Endothelial cell of hepatic sinusoid (primary cell): ENCODE data around the gene TSPAN9.

Source experiments
- in situ Hi-C: cut with HindIII; loops from 2 replicates; pipeline ENCODE4 v1.10.0; 2017; ENCODE audit warnings: low sequenced_read_pairs

Gene TSPAN9

DNA sequence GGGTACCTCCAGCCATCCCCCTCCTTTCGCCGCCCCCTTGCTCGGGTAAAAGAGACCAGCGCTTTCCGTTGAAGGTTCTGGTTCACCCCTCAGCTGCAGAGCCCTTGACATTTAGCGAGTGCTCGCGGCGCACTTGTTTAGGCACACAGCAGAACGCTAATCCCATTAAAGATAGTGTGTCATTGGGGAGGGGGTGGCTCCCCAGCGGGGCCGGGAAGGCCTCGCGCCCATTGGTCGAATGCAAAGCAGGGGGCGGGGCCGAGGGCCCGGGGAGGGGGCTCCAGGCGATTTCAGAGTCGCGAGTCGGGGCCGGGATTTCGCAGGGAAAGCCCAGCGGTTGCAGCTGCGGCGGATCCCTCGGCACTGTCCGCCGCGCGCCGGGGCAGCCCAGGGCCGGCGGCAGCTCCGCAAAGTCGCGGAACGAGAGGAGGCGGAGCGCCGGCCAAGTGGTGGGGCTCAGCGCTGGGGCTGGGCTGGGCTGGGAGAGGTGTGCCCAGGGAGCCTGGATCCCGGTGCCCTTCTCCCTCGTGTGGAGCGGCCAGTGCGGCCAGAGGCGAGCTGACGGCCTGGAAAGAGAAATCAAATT lies 122.9 kb downstream of the TSPAN9 start:
- in situ Hi-C loops: no loop called here

DNA sequence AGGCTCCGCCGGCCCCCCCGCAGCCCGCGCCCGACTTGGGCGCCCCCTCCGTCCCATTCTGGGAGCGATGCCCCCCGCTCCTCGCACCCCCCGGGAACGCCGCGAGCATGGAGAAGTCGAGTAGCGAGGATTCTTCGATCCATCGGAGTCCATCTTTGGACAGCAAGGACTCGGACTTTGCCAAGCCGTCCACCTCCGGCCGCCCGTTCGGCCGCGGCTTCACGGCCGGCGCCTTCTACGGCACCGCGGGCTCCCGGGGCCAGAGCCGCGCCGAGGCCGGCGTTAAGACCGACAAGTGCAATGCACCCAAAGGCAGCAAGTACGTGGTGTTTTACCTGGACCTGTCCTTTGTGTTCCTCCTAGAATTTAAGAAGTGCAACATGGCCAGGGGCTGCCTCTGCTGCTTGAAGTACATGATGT lies 123.6 kb downstream of the TSPAN9 start:
- in situ Hi-C loops: no loop called here

DNA sequence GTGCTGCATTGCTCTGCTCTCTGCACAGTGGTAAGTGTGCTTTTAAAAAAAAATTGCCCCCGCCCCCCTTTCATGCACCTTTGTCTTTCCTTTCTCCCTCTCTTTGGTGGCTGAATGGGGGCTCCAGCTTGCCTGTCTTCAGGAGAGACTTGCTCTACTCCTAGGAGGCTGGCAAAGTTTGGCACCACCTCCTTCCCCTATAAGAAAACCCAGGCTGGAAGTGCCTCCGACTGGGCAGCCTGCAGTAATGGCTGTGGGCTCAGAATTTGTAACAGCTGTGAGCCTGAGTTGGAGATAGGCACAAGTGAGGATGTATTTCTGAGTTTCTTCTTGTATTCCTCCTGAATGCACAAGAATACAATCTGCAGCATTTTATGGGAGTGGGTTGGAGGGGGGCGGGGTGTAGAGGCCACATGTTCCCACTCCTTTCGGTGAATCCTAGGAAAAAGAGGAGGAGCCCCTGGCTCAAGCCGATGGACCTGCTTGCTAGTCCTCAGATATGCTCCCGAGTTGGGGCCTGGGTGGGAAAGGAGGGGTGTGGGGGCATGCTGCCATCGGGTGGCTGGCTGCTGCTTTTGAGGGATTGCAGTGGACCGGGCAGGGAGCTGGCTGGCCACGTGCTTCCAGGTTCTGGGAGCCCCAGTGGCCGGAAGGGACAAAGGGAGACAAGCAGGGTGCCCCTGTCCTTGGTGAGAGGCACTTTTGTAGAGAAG lies 124.3 kb downstream of the TSPAN9 start:
- in situ Hi-C loops: no loop called here

DNA sequence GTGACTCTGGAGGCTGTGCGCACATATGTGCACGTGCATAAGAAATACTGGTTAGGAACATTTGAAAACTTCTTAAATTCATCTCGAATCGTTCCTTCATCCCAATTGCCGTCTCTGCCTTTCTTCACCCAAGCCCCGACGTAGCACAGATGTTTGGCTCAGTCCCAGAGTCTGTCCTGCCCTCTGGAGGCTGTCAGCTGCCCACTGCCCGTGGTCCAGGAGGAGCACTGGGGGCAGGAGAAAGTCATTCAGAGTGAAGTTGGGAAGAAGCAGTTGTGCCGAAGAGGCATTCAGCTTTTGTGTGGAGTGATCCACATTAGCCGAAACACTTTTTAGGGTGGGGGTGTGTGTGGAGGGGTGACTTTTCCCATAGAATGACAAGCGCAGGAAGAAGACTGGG lies 124.9 kb downstream of the TSPAN9 start:
- in situ Hi-C loops: no loop called here

DNA sequence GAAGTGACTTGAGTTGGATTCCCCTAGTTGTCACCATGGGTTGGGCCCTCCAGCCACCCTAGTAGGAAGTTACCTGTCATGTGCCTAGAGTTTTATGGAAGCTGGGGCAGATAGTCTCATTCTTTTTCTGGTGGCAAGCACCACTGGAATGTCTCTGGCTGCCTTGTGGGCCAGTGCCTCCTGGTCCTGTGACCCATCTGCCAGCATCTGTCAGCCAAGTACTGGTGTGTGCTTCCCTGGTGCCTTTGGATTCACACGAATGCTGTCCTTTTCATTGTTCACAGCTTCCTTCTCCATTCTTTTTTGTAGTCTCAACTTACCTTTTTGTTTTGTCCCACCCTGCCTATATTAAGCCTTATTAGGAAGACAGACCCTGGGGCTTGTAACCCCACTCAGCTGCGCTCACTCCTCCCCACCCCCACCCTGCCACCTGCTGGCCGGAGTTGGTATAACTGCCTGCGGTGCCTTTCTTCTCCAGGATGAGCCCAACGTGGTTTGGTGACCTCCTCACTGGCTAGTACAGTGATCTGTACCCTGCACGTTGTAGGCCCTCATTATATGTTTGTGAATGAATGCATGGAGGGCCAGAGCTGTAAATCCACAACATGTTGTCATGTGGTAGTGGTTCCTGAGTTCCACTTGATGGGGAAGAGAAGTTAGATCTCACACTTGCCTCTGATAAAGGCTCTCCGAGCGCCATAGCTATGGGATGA lies 125.7 kb downstream of the TSPAN9 start:
- in situ Hi-C loops: no loop called here

DNA sequence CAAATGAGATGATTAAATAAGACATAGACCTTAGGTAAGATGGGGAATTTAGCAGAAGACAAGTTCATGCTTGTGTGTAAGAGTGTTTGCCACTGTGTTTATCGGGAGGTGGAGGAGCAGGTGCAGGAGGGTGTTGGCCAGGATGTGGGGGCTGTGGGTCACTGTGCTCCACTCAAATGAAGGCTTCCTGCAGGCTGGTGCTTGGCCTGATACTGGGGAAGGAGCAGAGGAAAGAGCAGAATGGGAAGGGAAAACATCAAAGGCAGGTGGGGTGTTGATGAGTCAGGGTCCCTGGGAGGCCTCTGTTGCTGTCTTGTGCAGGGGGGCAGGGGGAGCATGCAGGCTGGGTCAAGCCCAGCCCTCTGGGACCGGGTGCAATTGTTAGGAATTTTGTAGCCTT lies 126.5 kb downstream of the TSPAN9 start:
- in situ Hi-C loops: no loop called here

DNA sequence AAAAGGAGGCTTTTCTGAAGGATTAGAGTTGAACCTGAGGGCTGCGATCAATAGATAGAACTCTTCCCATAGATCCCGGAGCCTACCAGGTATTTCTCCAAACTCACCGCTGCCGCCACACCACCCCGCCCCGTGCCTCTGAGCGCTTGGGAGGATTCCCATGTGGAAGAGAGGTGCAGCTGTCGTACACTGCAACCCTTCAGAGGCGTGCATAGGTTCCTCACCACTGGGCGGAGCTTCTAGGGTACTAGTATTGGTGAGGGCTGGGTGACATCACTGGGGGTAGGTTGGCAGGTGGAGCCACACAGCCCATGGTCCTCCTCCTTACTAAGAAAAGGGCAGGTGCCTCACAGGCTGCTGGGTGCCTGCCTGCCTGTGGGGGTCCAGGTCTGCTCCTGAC lies 127.0 kb downstream of the TSPAN9 start:
- in situ Hi-C loops: no loop called here

DNA sequence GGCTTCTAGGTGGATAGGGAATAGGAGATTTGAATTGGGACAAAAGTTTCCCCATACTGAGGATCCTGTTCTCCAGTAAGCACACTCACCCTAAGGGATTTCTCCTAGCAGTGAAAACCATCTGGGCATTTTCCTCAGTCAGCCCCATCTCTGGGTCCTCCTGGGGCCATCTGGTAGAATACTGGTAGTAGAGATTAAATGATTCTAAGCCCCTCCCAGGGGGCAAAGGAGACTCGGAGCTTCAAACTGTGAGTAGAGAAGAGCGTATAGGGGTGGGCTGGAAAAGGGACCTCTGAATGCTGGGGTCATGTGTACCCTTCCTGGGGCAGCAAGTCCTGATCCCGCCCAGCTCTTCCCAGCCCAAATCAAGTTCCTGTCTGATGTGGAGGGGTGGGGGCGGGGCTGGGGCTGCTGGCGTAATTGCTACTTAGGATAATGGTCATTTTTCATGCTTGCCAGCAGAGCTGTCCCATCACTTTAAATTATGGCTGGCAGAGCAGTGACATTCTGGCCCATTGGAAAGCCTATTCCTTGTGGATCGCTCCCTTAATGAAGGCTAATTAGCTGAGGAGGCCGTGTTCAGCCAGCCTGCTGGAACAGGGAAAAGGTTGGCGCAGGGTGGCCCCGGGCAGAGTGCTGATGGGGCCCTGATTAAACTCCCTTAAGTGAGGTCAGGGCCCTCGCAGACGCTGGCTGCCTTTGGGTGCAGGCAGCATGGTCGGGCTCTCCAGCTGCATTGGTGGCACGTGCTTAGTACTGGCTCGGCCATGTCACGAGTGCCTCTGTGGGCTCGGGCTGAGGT lies 127.8 kb downstream of the TSPAN9 start:
- in situ Hi-C loops: no loop called here

DNA sequence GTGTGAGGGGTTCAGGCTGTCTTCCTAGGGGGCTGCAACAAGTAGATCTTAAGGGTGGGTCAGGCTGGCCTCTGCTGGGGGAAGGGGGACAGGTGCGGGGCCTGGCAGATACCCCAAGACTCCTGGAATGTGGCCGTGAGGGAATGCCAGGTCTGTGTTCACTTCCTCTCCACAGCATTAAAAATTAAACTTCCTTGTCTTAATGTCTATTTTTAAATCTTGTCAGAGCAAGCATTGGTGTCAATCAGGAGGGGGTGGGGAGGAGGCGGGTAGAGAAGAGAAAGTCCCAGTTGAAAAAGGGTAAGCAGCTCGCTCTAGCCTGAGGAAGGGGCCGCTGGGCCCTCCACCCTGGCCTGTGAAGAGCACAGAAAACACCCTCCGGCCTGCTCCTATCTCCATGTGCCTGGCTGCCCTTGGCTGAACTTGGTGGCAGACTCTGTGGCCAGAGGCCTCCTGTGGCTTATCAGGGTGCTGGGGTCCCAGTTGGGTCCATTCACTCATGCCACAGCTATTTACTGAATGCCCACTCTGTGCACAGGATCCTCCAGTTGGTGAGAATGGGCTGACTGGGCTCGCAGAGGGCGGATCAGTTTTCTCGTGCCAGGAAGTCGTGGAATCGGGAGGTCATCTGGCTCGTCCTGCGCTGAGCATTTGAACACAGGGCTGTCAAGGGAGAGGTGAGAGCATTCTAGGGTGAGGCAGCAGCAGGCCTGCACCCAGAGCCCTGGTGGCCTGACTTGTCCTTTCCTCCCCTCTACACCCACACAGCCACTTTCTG lies 128.8 kb downstream of the TSPAN9 start:
- in situ Hi-C loops: no loop called here

DNA sequence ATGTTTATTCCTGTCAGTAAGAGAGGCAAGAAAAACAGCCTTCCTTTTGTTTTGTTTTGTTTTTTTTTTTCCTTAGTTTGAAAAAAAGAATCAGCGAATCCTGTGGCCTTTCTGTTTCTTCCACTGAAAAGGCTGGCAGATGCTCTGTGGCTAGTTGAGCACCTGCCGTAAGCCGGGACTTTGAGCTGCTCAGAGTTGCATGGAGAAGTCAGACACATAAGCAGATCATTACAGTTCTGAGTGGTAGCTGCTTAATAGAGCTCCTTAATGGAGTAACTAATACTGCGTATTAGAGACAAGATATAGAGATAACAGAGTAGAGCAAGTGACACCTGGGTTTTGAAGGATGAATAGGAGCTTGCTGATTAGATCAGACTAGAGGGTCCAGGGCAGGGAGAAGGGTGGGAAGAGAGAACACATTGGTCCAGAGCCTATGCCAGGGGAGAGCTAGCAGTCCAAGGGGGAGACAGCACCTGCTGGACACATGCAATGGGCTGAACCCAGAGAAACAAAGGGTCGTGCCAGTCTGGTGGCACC lies 129.4 kb downstream of the TSPAN9 start:
- in situ Hi-C loops: no loop called here

DNA sequence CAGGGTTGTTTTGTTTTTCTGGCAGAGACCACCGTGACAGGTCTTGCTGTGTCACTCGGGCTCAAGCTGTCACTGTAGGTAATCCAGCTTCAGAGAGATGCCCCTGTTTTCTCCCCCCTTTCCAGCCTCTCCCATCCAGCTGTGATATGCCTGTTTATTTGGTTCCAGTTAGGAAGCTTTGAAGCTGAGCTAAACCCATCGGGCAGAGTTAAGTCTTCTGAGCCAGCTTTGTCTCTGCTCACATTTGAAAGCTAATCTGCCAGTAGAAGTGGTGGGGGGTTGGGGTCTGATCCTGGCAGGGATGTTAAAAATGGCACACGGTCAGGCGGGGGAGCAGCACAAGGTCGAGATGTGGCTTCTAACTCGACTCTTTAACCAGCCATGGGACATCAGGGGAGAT lies 130.0 kb downstream of the TSPAN9 start:
- in situ Hi-C loops: no loop called here

DNA sequence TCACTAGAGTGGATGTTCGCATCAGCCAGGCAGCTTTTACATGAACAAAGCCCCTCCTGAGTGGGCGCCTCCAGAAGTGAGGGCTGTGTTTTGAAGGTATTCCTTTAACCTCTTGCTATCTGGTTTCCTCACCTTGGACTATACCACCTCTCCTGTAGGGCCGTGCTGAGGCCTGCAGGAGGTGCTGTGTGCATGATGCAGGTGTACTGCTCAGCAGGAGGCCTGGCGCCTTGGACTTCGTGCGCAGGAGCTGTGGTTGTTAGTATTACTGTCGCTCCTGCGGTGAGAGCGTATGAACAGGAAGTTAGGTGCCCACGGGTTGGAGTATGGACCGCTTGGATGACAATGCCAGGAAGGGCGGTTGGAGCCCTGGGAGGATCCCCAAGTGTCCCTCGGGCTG lies 130.7 kb downstream of the TSPAN9 start:
- in situ Hi-C loops: no loop called here

DNA sequence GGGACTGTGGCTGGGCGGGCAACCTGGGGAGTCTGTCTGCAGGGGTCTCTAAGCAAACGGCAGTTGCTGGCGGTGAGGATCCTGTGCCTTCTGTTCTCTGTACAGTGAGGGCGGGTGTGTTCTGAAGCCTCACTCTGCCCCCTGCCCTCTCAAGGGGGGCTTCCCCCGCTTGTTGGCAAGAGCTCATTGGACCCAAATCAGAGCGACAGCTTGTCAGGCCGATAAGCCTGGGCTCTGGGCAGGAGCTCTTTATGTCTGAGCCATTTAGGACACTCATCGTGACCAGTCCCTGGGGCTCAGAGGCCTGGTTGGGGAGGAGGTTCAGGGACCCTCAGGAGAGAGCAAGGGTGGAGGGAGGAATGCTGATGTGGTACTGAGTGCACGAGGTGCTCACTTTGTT lies 136.0 kb downstream of the TSPAN9 start:
- in situ Hi-C loops: no loop called here

DNA sequence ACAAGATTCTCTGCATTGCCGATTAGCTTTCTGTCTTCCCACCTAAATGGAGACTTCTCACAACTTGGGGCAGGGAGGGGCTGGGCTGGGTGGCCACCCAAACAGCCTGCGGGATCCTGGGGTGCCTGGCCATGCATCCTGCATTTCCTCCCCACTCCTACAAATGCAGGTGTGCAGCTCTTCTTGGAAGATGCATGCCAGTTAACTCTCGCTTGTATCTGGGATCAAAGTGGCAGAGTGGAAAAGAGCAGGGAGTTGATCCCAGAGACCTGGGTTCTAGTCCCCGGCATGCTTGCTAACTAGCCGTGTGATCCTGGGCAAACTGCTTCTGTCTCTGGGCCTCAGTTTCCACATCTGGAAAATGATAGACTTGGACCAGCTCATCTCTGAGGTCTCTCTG lies 136.6 kb downstream of the TSPAN9 start:
- in situ Hi-C loops: no loop called here

DNA sequence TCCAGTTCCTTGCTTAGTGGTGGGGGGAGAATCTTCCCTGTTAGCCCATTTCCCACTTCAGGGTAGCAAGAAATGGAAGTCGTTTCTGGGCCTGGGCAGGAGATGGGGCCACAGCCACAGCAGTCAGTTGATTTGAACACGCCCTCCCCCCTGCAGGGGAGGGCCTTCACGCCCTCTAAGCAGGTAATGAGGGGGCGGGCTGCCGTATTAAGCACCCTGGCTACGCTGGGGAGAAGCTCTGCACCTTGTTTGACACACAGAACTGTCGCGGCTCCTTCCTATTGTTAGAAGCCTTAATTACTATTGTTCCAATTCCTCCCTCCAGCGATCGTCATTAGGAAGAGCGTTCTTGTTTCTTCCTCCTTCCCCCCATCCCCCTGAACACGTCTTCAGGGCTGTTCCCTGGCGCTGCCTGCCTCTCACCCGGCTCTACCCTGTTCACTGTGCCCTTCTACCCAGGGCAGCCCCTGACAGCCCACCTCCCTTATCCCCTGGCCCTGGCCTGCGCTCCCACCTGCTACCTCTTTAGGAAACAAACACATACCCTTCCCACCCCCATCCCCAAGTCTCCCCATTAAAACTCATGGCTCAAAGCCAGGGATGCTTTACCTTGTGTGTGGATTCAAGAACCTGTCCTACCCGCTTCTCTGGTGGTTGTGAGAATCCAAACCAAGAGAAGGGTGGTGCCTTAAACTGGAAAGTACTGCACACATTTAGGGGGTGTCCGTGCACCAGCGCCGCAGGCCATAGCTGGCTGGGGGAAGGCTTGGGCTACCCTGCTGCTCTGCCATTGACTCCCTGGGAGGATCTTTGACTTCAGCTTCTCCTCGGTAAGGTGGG lies 137.6 kb downstream of the TSPAN9 start:
- in situ Hi-C loops: no loop called here

DNA sequence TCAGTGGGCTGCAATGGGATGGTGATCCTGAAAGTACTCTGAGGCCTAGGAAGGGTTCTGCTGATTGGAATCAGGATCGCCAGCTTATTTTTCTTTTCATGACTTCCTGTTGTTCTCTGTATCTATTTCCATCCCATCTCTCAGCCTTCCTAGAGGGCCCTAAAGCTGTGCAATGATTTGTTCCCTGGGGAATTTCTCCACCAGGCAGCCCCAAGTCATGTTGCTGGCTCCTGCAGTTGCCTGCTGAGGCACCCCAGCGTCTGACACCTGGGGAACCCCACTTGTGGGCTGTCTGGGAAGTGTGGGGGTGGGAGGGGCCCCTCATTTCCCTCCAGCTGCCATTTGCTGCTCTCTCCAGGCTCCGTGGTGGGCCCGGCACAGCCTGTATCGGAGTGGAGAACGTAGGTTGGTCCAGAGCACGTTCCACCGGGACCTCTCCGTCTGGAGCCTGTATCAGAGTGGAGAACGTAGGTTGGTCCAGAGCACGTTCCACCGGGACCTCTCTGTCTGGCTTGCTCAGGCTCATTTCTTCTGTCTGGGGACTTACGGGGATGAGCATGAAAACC lies 138.3 kb downstream of the TSPAN9 start:
- in situ Hi-C loops: no loop called here

DNA sequence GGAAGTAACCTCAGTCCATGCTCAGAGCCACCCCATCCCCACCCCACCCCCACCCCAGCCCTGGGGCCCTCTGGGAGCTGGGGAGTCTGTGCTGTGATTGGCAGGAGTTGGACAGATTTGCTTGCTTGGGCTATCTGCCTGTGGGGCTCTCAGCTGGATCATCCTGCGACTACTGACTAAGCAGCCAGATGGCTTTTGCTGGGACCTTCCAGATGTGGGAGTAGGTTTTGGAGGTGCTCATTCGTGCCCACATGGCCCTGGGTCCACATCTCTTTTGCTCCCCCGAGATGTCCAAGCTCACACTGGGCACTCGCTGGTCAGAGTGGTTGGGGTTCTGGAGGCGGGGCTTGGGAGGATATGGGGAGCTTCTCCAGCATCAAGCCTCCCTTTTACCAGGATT lies 138.9 kb downstream of the TSPAN9 start:
- in situ Hi-C loops: no loop called here

DNA sequence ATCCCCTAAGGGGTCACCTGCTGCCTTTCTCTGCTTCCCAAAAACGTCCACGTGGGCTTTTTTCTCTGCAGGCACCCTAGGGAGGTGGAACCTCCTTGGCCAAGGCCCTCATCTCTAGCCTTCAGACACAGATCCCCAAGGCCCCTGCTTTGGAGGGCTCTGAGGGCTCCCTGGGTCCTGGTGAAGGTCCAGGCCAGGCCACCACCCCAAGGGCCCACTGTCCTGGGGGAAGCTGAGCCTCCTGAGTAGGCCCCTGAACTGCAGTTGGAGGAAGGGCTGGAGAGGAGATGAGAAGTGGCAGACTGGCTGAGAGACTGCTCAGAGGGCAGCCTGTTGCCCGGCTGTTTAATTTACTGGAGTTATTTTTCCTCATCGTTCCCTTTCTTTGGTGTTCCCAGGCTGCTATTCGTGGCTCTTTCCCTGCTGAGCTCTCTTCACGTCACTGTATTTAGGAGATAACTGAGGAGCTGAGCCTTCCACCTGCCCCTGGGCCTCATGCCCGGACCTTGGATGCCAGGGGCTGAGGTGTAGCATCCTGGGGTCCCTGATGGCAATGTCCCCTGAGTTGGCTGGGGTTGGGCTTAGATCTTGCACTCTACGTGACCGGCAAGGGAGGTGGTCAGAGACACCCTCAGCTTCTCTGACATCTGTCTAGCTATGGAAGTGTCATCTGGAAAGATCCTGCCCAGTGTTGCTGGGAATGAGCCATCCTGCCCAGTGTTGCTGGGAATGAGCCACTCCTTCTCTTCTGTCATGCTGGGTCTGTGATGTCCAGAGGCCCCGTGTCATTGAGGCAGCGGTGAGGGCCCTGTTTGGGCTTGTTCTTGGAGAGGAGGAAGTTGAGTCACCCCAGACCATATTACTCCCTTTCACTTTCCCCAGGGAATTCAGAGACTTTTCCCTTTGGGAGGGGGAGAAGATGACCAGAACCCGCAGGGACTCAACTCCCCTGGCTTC lies 139.8 kb downstream of the TSPAN9 start:
- in situ Hi-C loops: no loop called here
